Activated T-cell treated with anti-CD3 and anti-CD28 coated beads, Interleukin-2, amount 50 U/mL, for 48 hours (primary cell): ENCODE data around the gene SUZ12.
"Not testable (repeated sequence)": the region's sequence is repeated elsewhere in the genome, so short reads cannot be mapped to it uniquely, and the experiment has no call there.

Experiments used
- DNase-seq, 2 experiments: peaks; one replicate each; pipeline ENCODE4 v3.0.0-alpha.2; 2020

The SUZ12 gene

GRCh38 chr17:31936615-31937609 lies at the start of gene SUZ12:
Gene SUZ12 (plus strand): TSS chr17:31937007. CDS start chr17:31937247, 240 bp downstream.
- peak; percentile 92 to 93 for DNase-seq

- no peak for DNase-seq
These were observed 48.7 kb upstream of the SUZ12 start for GRCh38 chr17:31888124-31888523.

GRCh38 chr17:31900877-31901276 lies 35.9 kb upstream of the SUZ12 start:
- DNase-seq = no peak

- no peak for DNase-seq
These were observed 34.1 kb upstream of the SUZ12 start for GRCh38 chr17:31902693-31903092.

- DNase-seq = no peak
These were observed 33.4 kb upstream of the SUZ12 start for GRCh38 chr17:31903401-31903800.

- no peak for DNase-seq
These were observed 29.4 kb upstream of the SUZ12 start for GRCh38 chr17:31907342-31907962.

- DNase-seq = no peak
These were observed 28.4 kb upstream of the SUZ12 start for GRCh38 chr17:31908386-31908785.

- not testable (repeated sequence) for DNase-seq
These were observed 24.1 kb upstream of the SUZ12 start for GRCh38 chr17:31912705-31913104.

GRCh38 chr17:31915456-31916100 lies 21.2 kb upstream of the SUZ12 start:
- no peak for DNase-seq

- no peak for DNase-seq
These were observed 20.2 kb upstream of the SUZ12 start for GRCh38 chr17:31916491-31917064.

- DNase-seq = peak in 1 of 2 experiments; percentile 30
These were observed 19.7 kb upstream of the SUZ12 start for GRCh38 chr17:31917065-31917529.

- DNase-seq = not testable (repeated sequence)
These were observed 19.1 kb upstream of the SUZ12 start for GRCh38 chr17:31917721-31918120.

- no peak for DNase-seq
These were observed 18.1 kb upstream of the SUZ12 start for GRCh38 chr17:31918701-31919128.

GRCh38 chr17:31919802-31920525 lies 16.8 kb upstream of the SUZ12 start:
- DNase-seq = peak; percentile 36 to 37

GRCh38 chr17:31926100-31926729 lies 10.6 kb upstream of the SUZ12 start:
- DNase-seq = peak in 1 of 2 experiments; percentile 34

GRCh38 chr17:31931756-31932155 lies 5.1 kb upstream of the SUZ12 start:
- no peak for DNase-seq

- peak in 1 of 2 experiments; percentile 4 for DNase-seq
These were observed 1.3 kb upstream of the SUZ12 start for GRCh38 chr17:31935512-31935911.

GRCh38 chr17:31937926-31938641 lies 1.3 kb downstream of the SUZ12 start:
- peak in 1 of 2 experiments; percentile 13 for DNase-seq

GRCh38 chr17:31941916-31942315 lies 5.1 kb downstream of the SUZ12 start:
- peak in 1 of 2 experiments; percentile 9 for DNase-seq

- DNase-seq = peak in 1 of 2 experiments; percentile 5
These were observed 5.6 kb downstream of the SUZ12 start for GRCh38 chr17:31942396-31942795.

- DNase-seq = peak in 1 of 2 experiments; percentile 12
These were observed 15.1 kb downstream of the SUZ12 start for GRCh38 chr17:31951953-31952352.
